Effector CD4-positive, alpha-beta T cell (primary cell): ENCODE results near the gene SORCS1.

ENCODE experiments used
- DNase-seq: peaks from one replicate; pipeline ENCODE4 v3.0.0-alpha.2; 2020

The SORCS1 gene

GRCh38 chr10:107103174-107104025 lies 61.1 kb downstream of the SORCS1 start:
- DNase-seq, result no peak

- no peak for DNase-seq
Observed at GRCh38 chr10:107098326-107098725, 66.2 kb downstream of the SORCS1 start.

GRCh38 chr10:107094824-107095522 lies 69.5 kb downstream of the SORCS1 start:
- DNase-seq, result no peak

GRCh38 chr10:107092321-107092720 lies 72.2 kb downstream of the SORCS1 start:
- DNase-seq, result no peak

GRCh38 chr10:107091126-107091525 lies 73.4 kb downstream of the SORCS1 start:
- no peak for DNase-seq

- no peak for DNase-seq
Observed at GRCh38 chr10:107085665-107086525, 78.6 kb downstream of the SORCS1 start.

GRCh38 chr10:107083388-107084009 lies 81.0 kb downstream of the SORCS1 start:
- DNase-seq, result no peak

- no peak for DNase-seq
Observed at GRCh38 chr10:107081644-107082043, 82.9 kb downstream of the SORCS1 start.

GRCh38 chr10:107075117-107075516 lies 89.4 kb downstream of the SORCS1 start:
- no peak for DNase-seq

- no peak for DNase-seq
Observed at GRCh38 chr10:107072786-107073185, 91.7 kb downstream of the SORCS1 start.

GRCh38 chr10:107072028-107072427 lies 92.5 kb downstream of the SORCS1 start:
- no peak for DNase-seq

- no peak for DNase-seq
Observed at GRCh38 chr10:107071301-107071700, 93.2 kb downstream of the SORCS1 start.

GRCh38 chr10:107067843-107068242 lies 96.7 kb downstream of the SORCS1 start:
- no peak for DNase-seq

GRCh38 chr10:107064075-107064474 lies 100.4 kb downstream of the SORCS1 start:
- DNase-seq, result no peak

GRCh38 chr10:107059872-107060271 lies 104.6 kb downstream of the SORCS1 start:
- DNase-seq, result no peak

GRCh38 chr10:107059068-107059804 lies 105.3 kb downstream of the SORCS1 start:
- DNase-seq, result no peak

- DNase-seq, result no peak
Observed at GRCh38 chr10:107058331-107058730, 106.2 kb downstream of the SORCS1 start.

- no peak for DNase-seq
Observed at GRCh38 chr10:107056182-107056581, 108.3 kb downstream of the SORCS1 start.

GRCh38 chr10:107054469-107055156 lies 109.9 kb downstream of the SORCS1 start:
- DNase-seq, result no peak

GRCh38 chr10:107051769-107052168 lies 112.7 kb downstream of the SORCS1 start:
- DNase-seq, result no peak

- DNase-seq, result no peak
Observed at GRCh38 chr10:107043461-107043860, 121.0 kb downstream of the SORCS1 start.
